GM21423 (cell line): ENCODE results near the gene CAPS.

Source experiments
- ATAC-seq: cut with Tn5 transposase; IDR thresholded peaks from one replicate; pipeline ENCODE4 v1.9.1; 2021; ENCODE audit warnings: mild to moderate bottlenecking, moderate library complexity; ENCODE audit not compliant: unreplicated experiment

Gene CAPS

GRCh38 chr19:5933391-5934068, 19.5 kb downstream of the CAPS start:
- ATAC-seq, result no peak

GRCh38 chr19:5934069-5934401, 20.0 kb downstream of the CAPS start:
- ATAC-seq, result no peak

- ATAC-seq, result no peak
These were observed 20.9 kb downstream of the CAPS start for GRCh38 chr19:5934774-5935472.

GRCh38 chr19:5935473-5936291, 21.6 kb downstream of the CAPS start:
- ATAC-seq, result no peak

GRCh38 chr19:5936292-5936592, 22.2 kb downstream of the CAPS start:
- no peak for ATAC-seq

GRCh38 chr19:5937550-5937949, 23.5 kb downstream of the CAPS start:
- no peak for ATAC-seq

GRCh38 chr19:5940260-5941208, 26.5 kb downstream of the CAPS start:
- ATAC-seq, result no peak

- ATAC-seq, result no peak
These were observed 27.6 kb downstream of the CAPS start for GRCh38 chr19:5941673-5942072.

GRCh38 chr19:5943045-5943444, 29.0 kb downstream of the CAPS start:
- no peak for ATAC-seq

GRCh38 chr19:5943623-5944022, 29.6 kb downstream of the CAPS start:
- ATAC-seq, result no peak

- no peak for ATAC-seq
These were observed 33.4 kb downstream of the CAPS start for GRCh38 chr19:5947435-5947834.

- ATAC-seq, result no peak
These were observed 34.9 kb downstream of the CAPS start for GRCh38 chr19:5948752-5949564.

- no peak for ATAC-seq
These were observed 35.8 kb downstream of the CAPS start for GRCh38 chr19:5949792-5950305.

GRCh38 chr19:5950741-5951140, 36.7 kb downstream of the CAPS start:
- ATAC-seq, result no peak

- no peak for ATAC-seq
These were observed 37.3 kb downstream of the CAPS start for GRCh38 chr19:5951338-5951861.

- no peak for ATAC-seq
These were observed 38.4 kb downstream of the CAPS start for GRCh38 chr19:5952193-5953029.

- ATAC-seq, result no peak
These were observed 39.1 kb downstream of the CAPS start for GRCh38 chr19:5953030-5953589.

- no peak for ATAC-seq
These were observed 39.7 kb downstream of the CAPS start for GRCh38 chr19:5953680-5954213.
